Neuronal stem cell (in vitro differentiated cells): ENCODE data around the gene POLK.
"Not testable (repeated sequence)": the region's sequence is repeated elsewhere in the genome, so short reads cannot be mapped to it uniquely, and the experiment has no call there.

Source experiments
- DNase-seq: peaks from one replicate; pipeline ENCODE4 v3.0.0-alpha.2; 2013; ENCODE audit warnings: low spot score
- H2AFZ ChIP-seq: one replicate; pipeline ENCODE4 v1.6.1; 2013; ENCODE audit warnings: mild to moderate bottlenecking, low read length, inconsistent platforms
- H2AK5ac ChIP-seq: 2 replicates; pipeline ENCODE4 v1.6.1; 2013; ENCODE audit warnings: low read depth, mild to moderate bottlenecking, inconsistent platforms, low read length, moderate library complexity, mixed read lengths
- H2BK120ac ChIP-seq: 2 replicates; pipeline ENCODE4 v1.6.1; 2013; ENCODE audit warnings: low read depth, mild to moderate bottlenecking, inconsistent platforms, low read length, moderate library complexity, mixed read lengths
- H2BK12ac ChIP-seq: one replicate; pipeline ENCODE4 v1.6.1; 2013; ENCODE audit warnings: low read length, inconsistent platforms
- H2BK15ac ChIP-seq: 2 replicates; pipeline ENCODE4 v1.6.1; 2013; ENCODE audit warnings: mild to moderate bottlenecking, low read length, inconsistent platforms, mixed read lengths
- H2BK5ac ChIP-seq: one replicate; pipeline ENCODE4 v1.6.1; 2013; ENCODE audit warnings: inconsistent platforms, mild to moderate bottlenecking, low read length, moderate library complexity
- H3K14ac ChIP-seq: one replicate; pipeline ENCODE4 v1.6.1; 2013; ENCODE audit warnings: low read length, inconsistent platforms
- H3K18ac ChIP-seq: 2 replicates; pipeline ENCODE4 v1.6.1; 2013; ENCODE audit warnings: low read length, inconsistent platforms
- H3K23ac ChIP-seq: 2 replicates; pipeline ENCODE4 v1.6.1; 2013; ENCODE audit warnings: low read depth, mild to moderate bottlenecking, mixed read lengths, low read length, inconsistent platforms; ENCODE audit not compliant: poor library complexity
- H3K27ac ChIP-seq: replicated peaks from 3 replicates; pipeline ENCODE4 v1.5.1; 2013; ENCODE audit warnings: low read length, inconsistent platforms
- H3K27me3 ChIP-seq, 3 experiments: 2 replicates each; pipeline ENCODE4 v1.6.1; 2013; ENCODE audit warnings: low read length in 3 of 3, mild to moderate bottlenecking in 2 of 3, inconsistent platforms in 1 of 3, low read depth in 1 of 3, mixed read lengths in 1 of 3, moderate library complexity in 1 of 3; ENCODE audit not compliant: control insufficient read depth in 3 of 3, insufficient read depth in 3 of 3
- H3K36me3 ChIP-seq, 2 donors: replicated peaks in 1 of 2; 2 replicates each; pipeline ENCODE4 v1.6.1; 2013; ENCODE audit warnings: low read length in 2 of 2; ENCODE audit not compliant: control insufficient read depth in 2 of 2, insufficient read depth in 2 of 2
- H3K4ac ChIP-seq: 2 replicates; pipeline ENCODE4 v1.6.1; 2013; ENCODE audit warnings: inconsistent platforms, mild to moderate bottlenecking, low read length, moderate library complexity
- H3K4me1 ChIP-seq, 2 donors: 1 replicate in 1 of 2; 2 replicates in 1 of 2; pipeline ENCODE4 v1.6.1; 2013; ENCODE audit warnings: low read length in 2 of 2, low read depth in 1 of 2; ENCODE audit not compliant: control insufficient read depth in 2 of 2, insufficient read depth in 1 of 2
- H3K4me2 ChIP-seq: one replicate; pipeline ENCODE4 v1.6.1; 2013; ENCODE audit warnings: mild to moderate bottlenecking, low read length, inconsistent platforms; ENCODE audit not compliant: insufficient read depth, poor library complexity, severe bottlenecking
- H3K4me3 ChIP-seq, 2 donors: 2 replicates each; pipeline ENCODE4 v1.5.1; 2013; ENCODE audit warnings: low read length in 2 of 2, mild to moderate bottlenecking in 2 of 2, inconsistent platforms in 1 of 2, moderate library complexity in 1 of 2
- H3K79me1 ChIP-seq: one replicate; pipeline ENCODE4 v1.6.1; 2013; ENCODE audit warnings: low read depth, mild to moderate bottlenecking, inconsistent platforms, low read length, moderate library complexity
- H3K9ac ChIP-seq: one replicate; pipeline ENCODE4 v1.6.1; 2013; ENCODE audit warnings: mild to moderate bottlenecking, low read depth, low read length, inconsistent platforms; ENCODE audit not compliant: poor library complexity
- H3K9me3 ChIP-seq, 2 donors: replicated peaks in 1 of 2; 2 replicates each; pipeline versions ENCODE3 to v1.6.1; 2013; ENCODE audit warnings: low read length in 2 of 2, mild to moderate bottlenecking in 2 of 2, inconsistent platforms in 1 of 2, low read depth in 1 of 2, mixed read lengths in 1 of 2, moderate library complexity in 1 of 2; ENCODE audit not compliant: control insufficient read depth in 2 of 2, insufficient read depth in 1 of 2
- H4K8ac ChIP-seq: one replicate; pipeline ENCODE4 v1.6.1; 2013; ENCODE audit warnings: low read depth, mild to moderate bottlenecking, inconsistent platforms, low read length, moderate library complexity
- H4K91ac ChIP-seq: one replicate; pipeline ENCODE4 v1.6.1; 2013; ENCODE audit warnings: low read length, low read depth, mild to moderate bottlenecking, inconsistent platforms; ENCODE audit not compliant: poor library complexity
- WGBS, 2 donors: extraction: QIAGEN DNeasy Blood & Tissue Kit; methylation state at CpG; one replicate each; pipeline ENCODE4 v1.1.7; 2013; ENCODE audit warnings: missing lambda C conversion rate in 2 of 2, mixed read lengths in 1 of 2; ENCODE audit not compliant: insufficient read length in 2 of 2, insufficient replicate concordance in 1 of 2; ENCODE audit errors: extremely low coverage in 2 of 2; 5-methylcytosine and 5-hydroxymethylcytosine counted together

POLK gene

DNA sequence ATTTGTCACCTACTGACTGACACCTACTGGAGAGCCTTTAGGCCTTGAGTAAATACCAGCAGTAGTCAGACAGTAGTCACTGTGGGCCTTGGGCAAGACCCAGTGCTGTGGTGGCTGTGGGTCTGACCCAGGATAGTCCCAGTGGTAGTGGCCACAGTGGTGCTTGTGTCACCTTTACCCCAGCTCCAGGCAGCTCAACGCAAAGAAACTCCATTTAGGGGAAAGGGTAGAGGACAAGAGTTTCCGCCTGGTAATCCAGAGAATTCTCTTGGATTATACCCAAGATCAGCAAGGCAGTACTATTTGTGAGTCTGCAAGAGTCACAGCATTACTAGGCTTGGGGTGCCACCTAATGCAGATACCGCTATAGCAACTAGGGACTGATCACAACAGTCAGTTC, 29.2 kb upstream of the POLK start:
- H3K4me1 ChIP-seq = no peaks in the 10 kb centered on the region
- no peak overlapping the region for H3K9ac ChIP-seq
- H2BK12ac ChIP-seq = no peak overlapping the region
- H3K27me3 ChIP-seq = no peaks in the 10 kb centered on the region
- H2BK15ac ChIP-seq = no peak overlapping the region
- peaks cover 1% of the 10 kb centered on the region for H3K79me1 ChIP-seq
- no peak overlapping the region for H3K4me2 ChIP-seq
- peaks cover 0 to 17% of the 10 kb centered on the region in 2 donors for H3K9me3 ChIP-seq
- H3K23ac ChIP-seq = no peak overlapping the region
- no peak overlapping the region for H4K8ac ChIP-seq
- H3K36me3 ChIP-seq = no peaks in the 10 kb centered on the region
- H3K27ac ChIP-seq = no peak overlapping the region
- no peak overlapping the region for H3K4me3 ChIP-seq
- no peak overlapping the region for H2AK5ac ChIP-seq
- no peak overlapping the region for H2BK120ac ChIP-seq
- WGBS, 2 donors = no CpG with 5 or more reads among the region's 3 CpGs
- H2AFZ ChIP-seq = no peak overlapping the region
- no peak overlapping the region for H3K4ac ChIP-seq
- H3K18ac ChIP-seq = no peak overlapping the region
- no peak overlapping the region for H4K91ac ChIP-seq
- no peak for DNase-seq
- no peak overlapping the region for H2BK5ac ChIP-seq
- H3K14ac ChIP-seq = no peak overlapping the region

DNA sequence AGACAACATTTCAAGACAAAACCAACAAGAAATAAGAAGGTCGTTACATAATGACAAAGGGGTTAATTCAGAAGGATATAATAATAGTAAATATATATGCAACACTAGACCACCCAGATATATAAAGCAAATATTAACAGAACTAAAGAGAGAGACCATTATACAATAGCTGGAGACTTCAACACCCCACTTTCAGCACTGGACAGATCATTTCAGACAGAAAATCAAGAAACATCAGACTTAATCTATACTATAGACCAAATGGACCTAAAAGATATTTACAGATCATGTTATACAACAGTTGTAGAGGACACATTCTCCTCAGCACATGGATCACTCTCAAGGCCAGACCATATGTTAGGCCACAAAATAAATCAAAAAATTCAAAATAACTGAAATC, 27.1 kb upstream of the POLK start:
- H3K4me1 ChIP-seq = no peaks in the 10 kb centered on the region
- H3K23ac ChIP-seq = no peak overlapping the region
- H3K79me1 ChIP-seq = peaks cover 1% of the 10 kb centered on the region
- H2BK120ac ChIP-seq = no peak overlapping the region
- no peak overlapping the region for H4K8ac ChIP-seq
- no peaks in the 10 kb centered on the region for H3K36me3 ChIP-seq
- H3K9ac ChIP-seq = no peak overlapping the region
- DNase-seq = no peak
- no peak overlapping the region for H3K14ac ChIP-seq
- H3K4me3 ChIP-seq = no peak overlapping the region
- H3K27ac ChIP-seq = no peak overlapping the region
- H4K91ac ChIP-seq = no peak overlapping the region
- no peak overlapping the region for H3K4me2 ChIP-seq
- H3K18ac ChIP-seq = no peak overlapping the region
- H2BK5ac ChIP-seq = no peak overlapping the region
- no peak overlapping the region for H2AFZ ChIP-seq
- no peak overlapping the region for H2BK15ac ChIP-seq
- no CpG with 5 or more reads among the region's 1 CpG for WGBS, 2 donors
- H2AK5ac ChIP-seq = no peak overlapping the region
- no peaks in the 10 kb centered on the region for H3K27me3 ChIP-seq
- peaks cover 0 to 17% of the 10 kb centered on the region in 2 donors for H3K9me3 ChIP-seq
- H2BK12ac ChIP-seq = no peak overlapping the region
- H3K4ac ChIP-seq = no peak overlapping the region

DNA sequence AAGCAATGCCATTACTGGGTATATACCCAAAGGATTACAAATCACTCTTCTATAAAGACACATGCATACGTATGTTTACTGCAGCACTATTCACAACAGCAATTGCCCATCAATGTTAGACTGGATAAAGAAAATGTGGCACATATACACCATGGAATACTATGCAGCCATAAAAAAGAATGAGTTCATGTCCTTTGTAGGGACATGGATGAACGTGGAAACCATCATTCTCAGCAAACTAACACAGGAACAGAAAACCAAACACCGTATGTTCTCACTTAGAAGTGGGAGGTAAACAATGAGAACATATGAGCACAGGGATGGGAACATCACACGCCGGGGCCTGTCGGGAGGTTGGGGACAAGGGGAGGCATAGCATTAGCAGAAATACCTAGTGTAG, 21.8 kb upstream of the POLK start:
- not testable (repeated sequence) for H3K27me3 ChIP-seq, H3K4me1 ChIP-seq, H2BK5ac ChIP-seq, H2AK5ac ChIP-seq, H3K27ac ChIP-seq, DNase-seq, H4K91ac ChIP-seq, H2BK15ac ChIP-seq, H3K9ac ChIP-seq, H3K4ac ChIP-seq, H3K18ac ChIP-seq, H2BK120ac ChIP-seq, H3K79me1 ChIP-seq, H2AFZ ChIP-seq, H2BK12ac ChIP-seq, H3K23ac ChIP-seq, H4K8ac ChIP-seq, H3K4me2 ChIP-seq, H3K14ac ChIP-seq
- peaks cover 2 to 23% of the 10 kb centered on the region in 2 donors for H3K36me3 ChIP-seq
- H3K4me3 ChIP-seq = peak overlapping the region in 1 of 2 donors; percentile 22
- no CpG with 5 or more reads among the region's 6 CpGs for WGBS, 2 donors
- peaks cover 2 to 21% of the 10 kb centered on the region in 2 donors for H3K9me3 ChIP-seq

DNA sequence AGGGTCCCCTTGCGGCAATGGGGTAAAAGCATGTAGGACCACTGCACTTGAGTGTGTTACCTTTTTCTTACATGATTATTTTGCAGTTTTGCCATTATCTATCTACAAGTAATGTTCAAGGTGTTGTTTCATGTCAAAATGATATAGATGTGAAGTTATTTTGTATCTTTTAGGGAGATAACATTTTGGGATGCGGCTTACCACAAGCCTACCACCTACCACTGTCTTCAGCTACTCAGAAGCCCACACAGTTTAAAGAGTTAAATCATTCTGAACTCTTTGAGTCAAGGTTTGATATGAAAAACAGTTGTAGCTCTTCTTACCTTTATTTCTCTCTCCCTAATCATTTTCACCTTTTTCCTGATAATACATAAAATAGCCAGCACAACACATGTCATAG, 20.1 kb upstream of the POLK start:
- Histone ChIP-seq H2BK5ac (no peak overlapping the region), H2BK15ac (no peak overlapping the region), H3K4me3 (no peak overlapping the region), H3K18ac (no peak overlapping the region), H3K4me2 (no peak overlapping the region), H3K4me1 (no peaks in the 10 kb centered on the region), H3K27me3 (no peaks in the 10 kb centered on the region), H3K9me3 (peaks cover 2 to 11% of the 10 kb centered on the region in 2 donors), H2BK12ac (no peak overlapping the region), H3K27ac (no peak overlapping the region), H2AFZ (no peak overlapping the region), H3K9ac (no peak overlapping the region), H2BK120ac (no peak overlapping the region), H3K79me1 (peaks cover 2% of the 10 kb centered on the region), H4K8ac (no peak overlapping the region), H3K14ac (no peak overlapping the region), H3K36me3 (peaks cover 2 to 23% of the 10 kb centered on the region in 2 donors), H2AK5ac (no peak overlapping the region), H4K91ac (no peak overlapping the region), H3K4ac (no peak overlapping the region), H3K23ac (no peak overlapping the region)
- WGBS, 2 donors = no CpG with 5 or more reads among the region's 2 CpGs
- no peak for DNase-seq
